ENCODE results near the gene PRELID3B. TPM values are rescaled to one million over a fixed set of nuclear protein-coding genes. Genes with fewer than 3 reads are reported as not detected.

The PRELID3B gene
- total RNA-seq, 1 donor, result 68.4 TPM

DNA sequence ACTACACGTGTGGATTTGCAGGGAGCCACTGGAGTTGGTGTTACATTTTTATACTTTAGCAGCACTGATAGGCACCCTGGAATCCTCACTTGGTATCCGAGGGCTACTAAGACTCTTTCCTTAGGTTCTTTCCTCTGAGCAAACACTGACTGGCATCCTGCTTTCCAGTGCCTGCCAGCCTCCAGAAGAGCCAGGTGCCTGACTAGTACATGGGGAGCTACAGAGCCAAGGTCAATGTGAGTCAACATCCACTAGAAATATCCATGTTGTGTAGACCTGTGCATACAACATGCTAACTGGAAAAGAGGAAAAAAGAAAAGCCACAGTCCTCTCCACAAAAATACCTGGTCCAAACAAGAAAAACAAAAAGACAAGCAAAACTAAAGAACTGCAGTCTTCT lies 17.5 kb downstream of the PRELID3B start:
- H3K36me3 ChIP-seq (ENCODE audit: insufficient read depth, low read length), result peaks cover 35% of the 10 kb centered on the region
- no peak overlapping the region for H3K4me2 ChIP-seq (ENCODE audit: insufficient read depth, low read length)
- peaks cover 38% of the 10 kb centered on the region for H3K4me1 ChIP-seq (ENCODE audit: insufficient read depth, low read length)
- H3K27me3 ChIP-seq (ENCODE audit: insufficient read depth, low read length), result no peaks in the 10 kb centered on the region
- H3K9me3 ChIP-seq (ENCODE audit: low read depth, low read length), result no peaks in the 10 kb centered on the region
- TF ChIP-seq, protein P1, sequence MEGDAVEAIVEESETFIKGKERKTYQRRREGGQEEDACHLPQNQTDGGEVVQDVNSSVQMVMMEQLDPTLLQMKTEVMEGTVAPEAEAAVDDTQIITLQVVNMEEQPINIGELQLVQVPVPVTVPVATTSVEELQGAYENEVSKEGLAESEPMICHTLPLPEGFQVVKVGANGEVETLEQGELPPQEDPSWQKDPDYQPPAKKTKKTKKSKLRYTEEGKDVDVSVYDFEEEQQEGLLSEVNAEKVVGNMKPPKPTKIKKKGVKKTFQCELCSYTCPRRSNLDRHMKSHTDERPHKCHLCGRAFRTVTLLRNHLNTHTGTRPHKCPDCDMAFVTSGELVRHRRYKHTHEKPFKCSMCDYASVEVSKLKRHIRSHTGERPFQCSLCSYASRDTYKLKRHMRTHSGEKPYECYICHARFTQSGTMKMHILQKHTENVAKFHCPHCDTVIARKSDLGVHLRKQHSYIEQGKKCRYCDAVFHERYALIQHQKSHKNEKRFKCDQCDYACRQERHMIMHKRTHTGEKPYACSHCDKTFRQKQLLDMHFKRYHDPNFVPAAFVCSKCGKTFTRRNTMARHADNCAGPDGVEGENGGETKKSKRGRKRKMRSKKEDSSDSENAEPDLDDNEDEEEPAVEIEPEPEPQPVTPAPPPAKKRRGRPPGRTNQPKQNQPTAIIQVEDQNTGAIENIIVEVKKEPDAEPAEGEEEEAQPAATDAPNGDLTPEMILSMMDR (IDR thresholded peaks at IDR 0.05; ENCODE audit: extremely low read depth, low read depth, low read length), result no peak
- no peak overlapping the region for H2AFZ ChIP-seq (ENCODE audit: low read length)
- DNase-seq (ENCODE audit: insufficient read length, low spot score, missing footprints), result no peak
- no peak overlapping the region for H3K27ac ChIP-seq (ENCODE audit: low read depth, low read length)
- H4K20me1 ChIP-seq (ENCODE audit: insufficient read depth, low read length), result peaks cover 29% of the 10 kb centered on the region
- peaks cover 65% of the 10 kb centered on the region for H3K79me2 ChIP-seq (ENCODE audit: insufficient read depth, low read length)
- no peak overlapping the region for H3K4me3 ChIP-seq (ENCODE audit: insufficient read depth, low read length)

DNA sequence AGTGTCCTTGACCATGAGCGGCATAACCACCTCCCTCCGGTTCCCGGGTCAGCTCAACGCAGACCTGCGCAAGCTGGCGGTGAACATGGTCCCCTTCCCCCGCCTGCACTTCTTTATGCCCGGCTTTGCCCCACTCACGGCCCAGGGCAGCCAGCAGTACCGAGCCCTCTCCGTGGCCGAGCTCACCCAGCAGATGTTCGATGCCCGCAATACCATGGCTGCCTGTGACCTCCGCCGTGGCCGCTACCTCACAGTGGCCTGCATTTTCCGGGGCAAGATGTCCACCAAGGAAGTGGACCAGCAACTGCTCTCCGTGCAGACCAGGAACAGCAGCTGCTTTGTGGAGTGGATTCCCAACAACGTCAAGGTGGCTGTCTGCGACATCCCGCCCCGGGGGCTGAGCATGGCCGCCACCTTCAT lies 18.5 kb downstream of the PRELID3B start:
- H3K27me3 ChIP-seq (ENCODE audit: insufficient read depth, low read length), result no peaks in the 10 kb centered on the region
- no peaks in the 10 kb centered on the region for H3K9me3 ChIP-seq (ENCODE audit: low read depth, low read length)
- TF ChIP-seq, protein P1 (IDR thresholded peaks at IDR 0.05; ENCODE audit: extremely low read depth, low read depth, low read length), result no peak
- no peak overlapping the region for H3K4me2 ChIP-seq (ENCODE audit: insufficient read depth, low read length)
- peaks cover 55% of the 10 kb centered on the region for H3K79me2 ChIP-seq (ENCODE audit: insufficient read depth, low read length)
- H3K4me3 ChIP-seq (ENCODE audit: insufficient read depth, low read length), result no peak overlapping the region
- peaks cover 34% of the 10 kb centered on the region for H3K36me3 ChIP-seq (ENCODE audit: insufficient read depth, low read length)
- H4K20me1 ChIP-seq (ENCODE audit: insufficient read depth, low read length), result peaks cover 29% of the 10 kb centered on the region
- peaks cover 29% of the 10 kb centered on the region for H3K4me1 ChIP-seq (ENCODE audit: insufficient read depth, low read length)
- DNase-seq (ENCODE audit: insufficient read length, low spot score, missing footprints), result no peak
- H2AFZ ChIP-seq (ENCODE audit: low read length), result no peak overlapping the region
- no peak overlapping the region for H3K27ac ChIP-seq (ENCODE audit: low read depth, low read length)

DNA sequence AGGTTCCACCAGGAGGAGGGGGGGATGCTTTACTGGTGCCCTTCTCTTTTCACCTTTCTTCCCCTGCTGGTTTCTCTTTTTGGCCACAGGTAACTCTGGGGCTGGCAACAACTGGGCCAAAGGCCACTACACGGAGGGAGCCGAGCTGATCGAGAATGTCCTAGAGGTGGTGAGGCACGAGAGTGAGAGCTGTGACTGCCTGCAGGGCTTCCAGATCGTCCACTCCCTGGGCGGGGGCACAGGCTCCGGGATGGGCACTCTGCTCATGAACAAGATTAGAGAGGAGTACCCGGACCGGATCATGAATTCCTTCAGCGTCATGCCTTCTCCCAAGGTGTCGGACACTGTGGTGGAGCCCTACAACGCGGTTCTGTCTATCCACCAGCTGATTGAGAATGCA lies 19.0 kb downstream of the PRELID3B start:
- Histone ChIP-seq H3K79me2 (ENCODE audit: insufficient read depth, low read length) (peaks cover 50% of the 10 kb centered on the region), H3K27me3 (ENCODE audit: insufficient read depth, low read length) (no peaks in the 10 kb centered on the region), H3K27ac (ENCODE audit: low read depth, low read length) (no peak overlapping the region), H2AFZ (ENCODE audit: low read length) (no peak overlapping the region), H3K9me3 (ENCODE audit: low read depth, low read length) (no peaks in the 10 kb centered on the region), H3K4me2 (ENCODE audit: insufficient read depth, low read length) (no peak overlapping the region), H4K20me1 (ENCODE audit: insufficient read depth, low read length) (peaks cover 24% of the 10 kb centered on the region), H3K36me3 (ENCODE audit: insufficient read depth, low read length) (peaks cover 29% of the 10 kb centered on the region), H3K4me3 (ENCODE audit: insufficient read depth, low read length) (no peak overlapping the region), H3K4me1 (ENCODE audit: insufficient read depth, low read length) (peaks cover 24% of the 10 kb centered on the region)
- DNase-seq (ENCODE audit: insufficient read length, low spot score, missing footprints), result no peak
- TF ChIP-seq, protein P1 (IDR thresholded peaks at IDR 0.05; ENCODE audit: extremely low read depth, low read depth, low read length), result no peak

DNA sequence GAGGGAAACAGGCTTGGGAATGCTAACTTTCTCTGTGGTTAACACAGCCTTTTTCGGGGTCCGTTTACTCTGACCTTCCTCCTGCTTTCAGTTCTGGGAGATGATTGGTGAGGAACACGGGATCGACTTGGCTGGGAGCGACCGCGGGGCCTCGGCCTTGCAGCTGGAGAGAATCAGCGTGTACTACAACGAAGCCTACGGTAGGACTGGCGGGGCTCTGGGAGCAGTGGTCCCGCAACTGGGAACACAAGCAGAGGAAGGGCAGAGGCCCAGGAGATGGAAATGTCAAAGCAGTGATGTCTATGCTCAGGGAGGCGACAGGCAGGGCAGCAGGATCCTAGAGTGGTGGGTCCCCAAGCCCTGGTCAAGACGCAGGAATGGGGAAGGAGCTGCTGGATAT lies 19.8 kb downstream of the PRELID3B start:
- TF ChIP-seq, protein P1 (IDR thresholded peaks at IDR 0.05; ENCODE audit: extremely low read depth, low read depth, low read length), result no peak
- Histone ChIP-seq H3K27ac (ENCODE audit: low read depth, low read length) (no peak overlapping the region), H3K36me3 (ENCODE audit: insufficient read depth, low read length) (peaks cover 27% of the 10 kb centered on the region), H3K4me2 (ENCODE audit: insufficient read depth, low read length) (no peak overlapping the region), H3K4me3 (ENCODE audit: insufficient read depth, low read length) (no peak overlapping the region), H3K9me3 (ENCODE audit: low read depth, low read length) (no peaks in the 10 kb centered on the region), H4K20me1 (ENCODE audit: insufficient read depth, low read length) (peaks cover 19% of the 10 kb centered on the region), H3K27me3 (ENCODE audit: insufficient read depth, low read length) (no peaks in the 10 kb centered on the region), H2AFZ (ENCODE audit: low read length) (no peak overlapping the region), H3K79me2 (ENCODE audit: insufficient read depth, low read length) (peaks cover 45% of the 10 kb centered on the region), H3K4me1 (ENCODE audit: insufficient read depth, low read length) (peaks cover 18% of the 10 kb centered on the region)
- DNase-seq (ENCODE audit: insufficient read length, low spot score, missing footprints), result no peak
